K562 (cell line): ENCODE results near the gene MBNL1. TPM values are rescaled to one million over a fixed set of nuclear protein-coding genes. Genes with fewer than 3 reads are reported as not detected.

Source experiments
- ATAC-seq: fragments of 200-7000 bp; cut with Tn5 transposase; 3 replicates; pipeline ENCODE4 v1.9.1; 2020; ENCODE audit warnings: moderate library complexity
- BruUV-seq: library from RNA; stranded (reverse); fragments of 400-500 nt; replicated peaks from 2 replicates; lab custom pipeline; 2021; lab: Mats Ljungman, UMichigan
- CTCF ChIA-PET: fragments of 300-600 bp; formaldehyde crosslinking; extraction: SDS; loops from one replicate; lab custom pipeline; 2021; ENCODE audit warnings: low intra/inter-chr PET ratio; lab: Yijun Ruan, JAX
- POLR2A ChIA-PET: fragments of 300-600, 350-650 bp; sonication (Branson Sonifier 250); formaldehyde crosslinking; extraction: SDS; loops from one replicate; lab custom pipeline; 2021; ENCODE audit warnings: antibody characterized with exemption, inconsistent platforms; lab: Yijun Ruan, JAX
- DNase-seq, 4 experiments: peaks; one replicate each; pipeline versions ENCODE4 v3.0.0 to v3.0.0-alpha.2; 2011 to 2018; ENCODE audit warnings: low spot score in 3 of 4, mixed read lengths in 3 of 4; ENCODE audit errors: extremely low read depth in 1 of 4
- FAIRE-seq: peaks from 2 replicates; lab custom pipeline; 2011; peaks lifted over from hg19 to GRCh38; lab: Jason Lieb, UNC
- H2AFZ ChIP-seq: 2 replicates; pipeline ENCODE4 v1.6.0; 2011; ENCODE audit warnings: low read depth, low read length, control low read depth, inconsistent platforms
- H3K27ac ChIP-seq: fragments of 200-600 bp; 3 replicates; pipeline ENCODE4 v1.8.0; 2011; ENCODE audit warnings: low read depth, mild to moderate bottlenecking, control low read depth, inconsistent platforms, low read length, moderate library complexity, mixed read lengths; ENCODE audit errors: extremely low read depth
- H3K27me3 ChIP-seq, 2 experiments: fragments of 300-600 bp in 1 of 2; 2 replicates in 1 of 2; 3 replicates in 1 of 2; pipeline versions ENCODE4 v1.6.0 to v1.8.0; 2011; ENCODE audit warnings: inconsistent platforms in 2 of 2, low read length in 2 of 2, mild to moderate bottlenecking in 1 of 2, mixed read lengths in 1 of 2, moderate library complexity in 1 of 2; ENCODE audit not compliant: control insufficient read depth in 2 of 2, insufficient read depth in 2 of 2
- H3K36me3 ChIP-seq: fragments of 300-600 bp; 3 replicates; pipeline ENCODE4 v1.8.0; 2011; ENCODE audit warnings: mild to moderate bottlenecking, low read length, inconsistent platforms; ENCODE audit not compliant: control insufficient read depth, insufficient read depth
- H3K4me1 ChIP-seq, 2 experiments: fragments of 200-600 bp in 1 of 2; replicated peaks in 1 of 2; 2 replicates in 1 of 2; 3 replicates in 1 of 2; pipeline versions ENCODE4 v1.5.1 to v1.8.0; 2011; ENCODE audit warnings: inconsistent platforms in 2 of 2, low read length in 2 of 2, mild to moderate bottlenecking in 1 of 2, mixed read lengths in 1 of 2, moderate library complexity in 1 of 2; ENCODE audit not compliant: control insufficient read depth in 2 of 2, insufficient read depth in 2 of 2
- H3K4me2 ChIP-seq: 2 replicates; pipeline ENCODE4 v1.6.1; 2011; ENCODE audit warnings: low read length, control low read depth, inconsistent platforms, mixed read lengths; ENCODE audit not compliant: insufficient read depth
- H3K4me3 ChIP-seq: fragments of 200-600 bp; sonication (generic), shearing (Covaris generic); 2 replicates; pipeline ENCODE4 v1.5.1; 2016; ENCODE audit warnings: control low read depth, inconsistent platforms
- H3K79me2 ChIP-seq: fragments of 200-600 bp; 3 replicates; pipeline ENCODE4 v1.8.0; 2011; ENCODE audit warnings: low read length, inconsistent platforms; ENCODE audit not compliant: control insufficient read depth, insufficient read depth
- H3K9ac ChIP-seq, 2 experiments: 2 replicates each; pipeline versions ENCODE4 v1.6.0 to v1.6.1; 2011; ENCODE audit warnings: low read depth in 2 of 2, low read length in 2 of 2, control low read depth in 1 of 2, inconsistent platforms in 1 of 2, mild to moderate bottlenecking in 1 of 2, mixed read lengths in 1 of 2; ENCODE audit not compliant: insufficient read depth in 1 of 2
- H3K9me1 ChIP-seq: one replicate; pipeline ENCODE4 v1.6.0; 2011; ENCODE audit warnings: inconsistent platforms, mild to moderate bottlenecking, low read length, moderate library complexity; ENCODE audit not compliant: control insufficient read depth, insufficient read depth
- H3K9me3 ChIP-seq: replicated peaks from 2 replicates; pipeline ENCODE4 v1.5.1; 2011; ENCODE audit warnings: low read depth, low read length, inconsistent platforms; ENCODE audit not compliant: control insufficient read depth, insufficient read depth
- H4K20me1 ChIP-seq: replicated peaks from 2 replicates; pipeline ENCODE4 v1.6.1; 2011; ENCODE audit warnings: low read length, inconsistent platforms, mixed read lengths; ENCODE audit not compliant: control insufficient read depth, insufficient read depth
- ID3 ChIP-seq, 2 experiments: fragments of 250-450 bp in 1 of 2; fragments of 450-650 bp in 1 of 2; sonication (Bioruptor Pico) in 1 of 2; IDR thresholded peaks; 2 replicates each; pipeline versions ENCODE4 v1.6.1 to v1.8.0; 2016 to 2021; ENCODE audit warnings: mild to moderate bottlenecking in 2 of 2, moderate library complexity in 2 of 2, missing compliant biosample characterization in 1 of 2, missing genetic modification characterization in 1 of 2
- PBX2 ChIP-seq, 2 experiments: IDR thresholded peaks in 1 of 2; conservative IDR thresholded peaks in 1 of 2; 2 replicates each; pipeline ENCODE4 v1.6.1; 2016; ENCODE audit warnings: low read depth in 2 of 2, mild to moderate bottlenecking in 1 of 2, missing compliant biosample characterization in 1 of 2, missing genetic modification characterization in 1 of 2, moderate library complexity in 1 of 2
- WGBS: fragments of 100-300 bp; shearing (Covaris generic); methylation state at CpG from one replicate; pipeline ENCODE4 v1.1.6; 2016; ENCODE audit warnings: low coverage, mixed read lengths; ENCODE audit not compliant: insufficient coverage; ENCODE audit errors: missing lambda C conversion rate; 5-methylcytosine and 5-hydroxymethylcytosine counted together
- in situ Hi-C: fragments of 300-500 bp; cut with MboI; formaldehyde crosslinking; loops from 4 replicates; pipeline ENCODE4 v1.15.0; 2018; ENCODE audit warnings: inconsistent platforms, mixed read lengths
- intact Hi-C: fragments of 100-400 bp; cut with micrococcal nuclease; formaldehyde crosslinking; loops from 2 replicates; pipeline ENCODE4 v1.14.2; 2022
- polyA plus RNA-seq, 8 experiments: library from polyadenylated mRNA; depleted of rRNA in 4 of 8; stranded (reverse) in 5 of 8; unstranded in 3 of 8; fragments of >200 nt; fragmentation: Nextera tagmentation in 2 of 8; fragmentation: Illumina TruSeq in 1 of 8; extraction: Ambion mirVana in 2 of 8; extraction: Trizol in 1 of 8; gene quantifications; 2 replicates each; pipeline versions ENCODE4 v1.2.1 to v1.2.3, GENCODE V29; 2011 to 2014; ENCODE audit warnings: inconsistent platforms in 1 of 8, missing spikeins in 1 of 8
- total RNA-seq, 7 experiments: library from RNA; depleted of rRNA in 6 of 7; stranded (reverse); fragments of >200 nt in 6 of 7; fragmentation: Illumina TruSeq in 2 of 7; extraction: Trizol in 2 of 7; gene quantifications; 2 replicates each; pipeline versions ENCODE4 v1.2.1 to v1.2.3, GENCODE V29; 2011 to 2021; ENCODE audit warnings: low replicate concordance in 1 of 7

Gene MBNL1
- total and polyA plus RNA-seq, 9 of the 15 experiments (the other 6 are each of a cell fraction or from before 2014, with no cell fraction given), result 70.3 to 243 (median 220) TPM

- TF ChIP-seq PBX2 (CRISPR knock-in tag; IDR thresholded peaks at IDR 0.05; ENCODE audit: low read depth) (no peak), PBX2 (tag; conservative IDR thresholded peaks at IDR 0.05; ENCODE audit: low read depth) (no peak)
Measured at GRCh38 chr3:152416808-152417580, 148.3 kb downstream of the MBNL1 start (continued).

- H4K20me1 ChIP-seq, result no peaks in the 10 kb centered on the region
- intact Hi-C loops (no loop called here), in situ Hi-C loops (no loop called here)
- ChIA-PET POLR2A (interaction anchor here (1.2 kb wide), 1 partner anchor 9 kb away, joined by 4 read pairs; no protein-coding TSS in a partner anchor), CTCF (no interaction called here)
- 96% methylated on average over 7 of the region's 7 CpGs for WGBS
- peaks cover 44% of the 10 kb centered on the region for H3K79me2 ChIP-seq
- H3K27ac ChIP-seq, result no peak overlapping the region
- H3K4me1 ChIP-seq, result no peaks in the 10 kb centered on the region
- no peak overlapping the region for H3K4me3 ChIP-seq
- no peak overlapping the region for H3K9ac ChIP-seq
- FAIRE-seq (no peak), ATAC-seq (no peak), DNase-seq (no peak)
- TF ChIP-seq ID3 (CRISPR knock-in tag; IDR thresholded peaks at IDR 0.05) (no peak), ID3 (tag; IDR thresholded peaks at IDR 0.05) (no peak)
- H3K9me1 ChIP-seq, result no peaks in the 10 kb centered on the region
- H2AFZ ChIP-seq, result no peak overlapping the region
- H3K27me3 ChIP-seq, result no peaks in the 10 kb centered on the region
- H3K9me3 ChIP-seq, result peaks cover 11% of the 10 kb centered on the region; the same call in 1 of the 2 replicates
- H3K36me3 ChIP-seq, result peaks cover 83% of the 10 kb centered on the region
- no TSS peak for BruUV-seq
- no peak overlapping the region for H3K4me2 ChIP-seq
Measured at GRCh38 chr3:152419748-152420147, 151.0 kb downstream of the MBNL1 start.
